GM18508 (cell line): Measurements from ENCODE around the gene JAKMIP2.
"Not testable (repeated sequence)": the region's sequence is repeated elsewhere in the genome, so short reads cannot be mapped to it uniquely, and the experiment has no call there.

Experiments used
- ATAC-seq: cut with Tn5 transposase; IDR thresholded peaks from one replicate; pipeline ENCODE4 v1.9.1; 2021; ENCODE audit warnings: moderate number of reproducible peaks; ENCODE audit not compliant: insufficient read depth, unreplicated experiment

The JAKMIP2 gene

GRCh38 chr5:147668385-147668784 is 114.1 kb downstream of the JAKMIP2 start:
- no peak for ATAC-seq

DNA sequence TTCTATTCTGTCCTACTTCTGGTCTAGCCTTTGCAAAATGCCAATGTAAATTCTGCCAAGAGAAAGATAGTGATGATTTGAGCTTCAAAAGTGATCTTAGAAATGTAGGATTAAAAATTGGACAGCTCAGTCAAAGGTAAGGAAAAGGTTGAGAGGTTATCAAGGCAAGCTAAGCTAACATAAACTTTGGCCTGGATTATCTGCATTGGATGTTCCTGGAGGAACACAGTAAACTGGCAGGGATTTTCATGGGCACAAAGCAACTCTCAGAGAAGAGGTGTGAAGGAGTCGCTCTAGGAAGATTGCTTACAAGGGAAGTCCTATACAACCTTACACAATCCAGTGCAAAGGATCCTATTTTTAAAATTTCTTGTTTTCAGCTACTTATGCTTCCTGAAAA is 115.2 kb downstream of the JAKMIP2 start:
- ATAC-seq = no peak

DNA sequence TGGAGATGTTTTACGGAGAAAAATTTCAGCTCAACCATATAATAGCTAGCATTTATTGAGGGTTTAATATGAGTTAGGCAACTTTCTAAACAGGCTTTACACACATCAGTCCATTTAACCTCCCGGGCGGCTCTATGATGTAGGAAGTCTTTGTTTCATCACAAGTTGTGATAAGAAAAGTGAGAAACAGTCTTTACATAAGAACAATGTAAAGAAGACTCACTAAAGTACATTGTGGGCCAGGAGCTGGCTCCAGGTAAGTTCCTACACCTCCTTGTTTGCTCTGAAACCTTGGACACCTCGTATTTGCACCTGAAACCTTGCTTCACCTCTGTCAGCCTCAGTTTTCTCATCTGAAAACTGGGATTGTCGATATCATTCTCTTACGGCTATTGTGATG is 116.1 kb downstream of the JAKMIP2 start:
- no peak for ATAC-seq

DNA sequence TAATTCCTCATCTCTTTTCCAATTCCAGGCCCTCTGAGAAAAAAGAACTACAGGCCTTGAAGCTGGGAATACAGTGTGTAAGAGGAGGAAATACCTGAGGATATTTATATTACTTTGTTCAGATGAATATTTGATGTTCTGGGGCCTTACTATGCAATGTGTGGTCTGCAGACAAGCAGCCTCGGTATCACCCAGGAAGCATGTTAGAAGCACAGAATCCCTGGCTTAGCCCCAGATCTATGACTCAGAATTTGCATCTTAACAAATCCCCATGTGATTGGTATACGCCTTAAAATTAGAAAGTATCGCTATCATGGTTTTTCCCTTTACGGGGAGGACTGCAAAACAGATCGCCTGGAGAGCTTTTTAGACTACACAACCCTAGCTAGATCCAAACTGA is 121.0 kb downstream of the JAKMIP2 start:
- no peak for ATAC-seq

GRCh38 chr5:147659166-147659929 is 123.2 kb downstream of the JAKMIP2 start:
- no peak for ATAC-seq

DNA sequence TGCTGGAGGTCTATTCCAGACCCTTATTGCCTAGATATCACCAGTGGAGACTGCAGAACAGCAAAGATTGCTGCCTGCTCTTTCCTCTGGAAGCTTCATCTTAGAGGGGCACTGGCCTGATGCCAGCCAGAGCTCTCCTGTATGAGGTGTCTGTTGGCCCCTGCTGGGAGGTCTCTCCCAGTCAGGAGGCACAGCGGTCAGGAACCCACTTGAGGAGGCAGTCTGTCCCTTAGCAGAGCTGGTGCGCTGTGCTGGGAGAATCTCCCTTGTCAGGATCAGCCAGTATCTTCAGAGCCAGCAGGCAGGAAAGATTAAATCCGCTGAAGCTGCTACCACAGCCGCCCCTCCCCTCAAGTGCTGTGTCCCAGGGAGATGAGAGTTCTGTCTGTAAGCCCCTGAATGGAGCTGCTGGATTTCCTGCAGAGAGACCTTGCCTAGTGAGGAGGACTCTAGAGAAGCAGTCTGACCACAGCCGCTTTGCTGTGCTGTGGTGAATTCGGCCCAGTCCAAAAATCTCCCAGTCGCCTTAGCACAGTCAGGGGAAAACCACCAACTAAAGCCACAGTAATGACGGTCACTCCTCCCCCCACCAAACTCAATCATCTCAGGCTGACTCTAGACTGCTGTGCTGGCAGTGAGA is 124.1 kb downstream of the JAKMIP2 start:
- ATAC-seq = no peak

GRCh38 chr5:147648597-147648996 is 133.9 kb downstream of the JAKMIP2 start:
- ATAC-seq = no peak

DNA sequence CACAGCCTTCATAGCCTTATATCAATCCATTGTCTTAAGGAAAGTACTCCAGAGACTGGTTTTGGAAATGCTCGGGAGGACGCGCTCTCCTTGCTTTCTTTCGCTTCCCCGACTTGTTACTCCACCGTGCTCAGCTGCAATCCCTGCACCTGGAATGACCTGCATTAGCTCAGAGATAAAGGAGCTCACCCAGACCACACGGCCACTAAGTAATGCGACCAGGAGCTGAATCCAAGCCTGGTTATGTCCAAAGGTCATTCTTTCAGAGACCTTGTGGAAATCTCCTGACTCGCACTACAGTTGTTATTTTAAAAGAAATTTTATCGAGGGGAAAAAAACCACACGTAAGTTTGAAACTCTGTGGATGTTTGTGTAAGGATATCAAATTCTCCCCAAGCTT is 137.3 kb downstream of the JAKMIP2 start:
- no peak for ATAC-seq

GRCh38 chr5:147644460-147644859 is 138.1 kb downstream of the JAKMIP2 start:
- ATAC-seq = no peak

GRCh38 chr5:147643142-147643541 is 139.4 kb downstream of the JAKMIP2 start:
- ATAC-seq = no peak

DNA sequence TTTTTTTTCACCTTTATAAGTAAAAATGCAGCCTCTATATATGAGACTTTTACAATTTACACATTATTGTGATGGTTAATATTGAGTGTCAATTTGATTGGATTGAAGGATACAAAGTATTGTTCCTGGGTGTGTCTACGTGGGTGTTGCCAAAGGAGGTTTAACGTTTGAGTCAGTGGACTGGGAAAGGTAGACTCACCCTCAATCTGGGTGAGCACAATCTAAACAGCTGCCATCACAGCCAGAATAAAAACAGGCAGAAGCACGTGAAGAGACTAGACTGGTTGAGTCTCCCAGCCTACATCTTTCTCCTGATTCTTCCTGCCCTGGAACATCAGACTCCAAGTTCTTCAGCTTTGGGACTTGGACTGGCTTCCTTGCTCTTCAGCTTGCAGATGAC is 139.9 kb downstream of the JAKMIP2 start:
- no peak for ATAC-seq

DNA sequence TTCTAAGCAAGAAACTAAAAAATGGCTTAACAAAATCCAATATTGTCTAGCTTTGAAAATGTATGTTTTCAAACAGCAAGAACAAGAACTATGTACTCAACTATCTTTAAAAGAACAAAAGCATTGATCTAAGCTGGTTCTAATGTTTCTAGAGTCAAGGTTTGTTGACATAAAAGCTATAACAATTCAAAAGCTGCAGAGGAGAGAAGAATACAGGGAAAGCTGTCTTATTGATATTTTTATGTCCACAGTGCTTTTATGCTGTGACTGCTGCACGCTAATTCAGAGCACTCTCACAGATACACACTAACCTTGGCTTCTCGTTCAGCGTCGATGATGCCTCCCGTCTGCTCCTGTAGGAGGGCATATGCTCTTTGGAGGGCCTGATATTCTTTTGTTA is 143.2 kb downstream of the JAKMIP2 start:
- no peak for ATAC-seq

- no peak for ATAC-seq
Measured at GRCh38 chr5:147636729-147636984, 145.9 kb downstream of the JAKMIP2 start.

DNA sequence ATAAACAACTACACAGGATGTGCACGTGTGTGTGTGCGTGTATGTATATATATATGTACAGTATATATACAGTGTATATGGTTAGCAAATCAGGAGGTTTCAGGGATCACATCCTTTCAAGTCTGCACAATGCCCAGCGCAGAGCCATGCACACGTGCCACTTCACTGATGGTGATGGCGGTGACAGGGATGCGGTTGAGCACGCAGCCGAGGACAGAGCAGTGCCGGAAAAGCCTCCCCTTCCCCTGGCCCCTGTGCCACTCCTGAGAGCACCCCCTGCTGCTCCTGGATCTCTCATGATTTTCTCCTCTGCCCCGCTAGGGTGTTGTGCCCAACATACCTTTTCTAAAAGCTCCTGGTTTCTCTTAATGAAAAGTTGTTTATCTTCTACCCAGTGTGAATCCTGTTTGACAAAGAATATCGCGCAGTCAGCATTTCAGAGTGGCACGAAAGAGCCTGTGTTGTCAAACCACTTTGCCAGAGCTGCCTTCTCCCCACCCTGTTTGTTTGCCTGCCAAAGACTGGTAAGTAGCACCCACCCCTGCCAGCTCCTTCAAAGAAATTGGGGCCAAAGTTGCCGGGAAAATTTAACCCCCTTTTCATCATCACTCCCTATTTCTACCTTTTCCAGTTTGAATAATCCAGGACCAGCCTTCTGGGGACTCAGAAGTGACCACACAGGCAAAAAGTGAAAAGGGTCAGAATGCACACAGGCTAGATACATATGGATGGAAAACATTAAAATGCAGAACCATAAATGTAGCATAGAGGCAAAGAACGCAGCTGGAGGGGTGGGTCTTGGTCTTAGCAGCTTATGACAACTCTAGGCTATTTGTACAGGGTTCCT is 146.4 kb downstream of the JAKMIP2 start:
- no peak for ATAC-seq

GRCh38 chr5:147635439-147635838 is 147.1 kb downstream of the JAKMIP2 start:
- ATAC-seq = not testable (repeated sequence)

- no peak for ATAC-seq
Measured at GRCh38 chr5:147633173-147633572, 149.4 kb downstream of the JAKMIP2 start.

- ATAC-seq = no peak
Measured at GRCh38 chr5:147631428-147632003, 151.0 kb downstream of the JAKMIP2 start.

DNA sequence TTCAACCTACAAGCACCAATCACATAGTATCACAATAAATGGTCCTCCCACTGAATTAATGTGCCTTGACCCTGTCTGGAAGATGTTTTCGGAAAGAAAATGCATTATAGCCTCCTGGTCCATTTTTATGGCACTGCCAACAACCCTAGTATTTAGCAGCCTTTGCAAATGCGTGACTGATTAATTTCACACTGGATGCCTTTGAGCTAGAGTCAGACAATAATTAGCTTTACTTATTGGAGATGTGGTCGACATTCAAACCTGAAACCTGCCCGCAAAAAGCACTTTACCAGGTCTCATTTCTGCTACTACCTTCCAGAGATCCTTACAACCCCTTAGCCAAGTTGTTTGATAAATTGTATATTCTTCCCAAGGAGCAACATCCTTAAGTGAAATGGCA is 153.3 kb downstream of the JAKMIP2 start:
- ATAC-seq = no peak

DNA sequence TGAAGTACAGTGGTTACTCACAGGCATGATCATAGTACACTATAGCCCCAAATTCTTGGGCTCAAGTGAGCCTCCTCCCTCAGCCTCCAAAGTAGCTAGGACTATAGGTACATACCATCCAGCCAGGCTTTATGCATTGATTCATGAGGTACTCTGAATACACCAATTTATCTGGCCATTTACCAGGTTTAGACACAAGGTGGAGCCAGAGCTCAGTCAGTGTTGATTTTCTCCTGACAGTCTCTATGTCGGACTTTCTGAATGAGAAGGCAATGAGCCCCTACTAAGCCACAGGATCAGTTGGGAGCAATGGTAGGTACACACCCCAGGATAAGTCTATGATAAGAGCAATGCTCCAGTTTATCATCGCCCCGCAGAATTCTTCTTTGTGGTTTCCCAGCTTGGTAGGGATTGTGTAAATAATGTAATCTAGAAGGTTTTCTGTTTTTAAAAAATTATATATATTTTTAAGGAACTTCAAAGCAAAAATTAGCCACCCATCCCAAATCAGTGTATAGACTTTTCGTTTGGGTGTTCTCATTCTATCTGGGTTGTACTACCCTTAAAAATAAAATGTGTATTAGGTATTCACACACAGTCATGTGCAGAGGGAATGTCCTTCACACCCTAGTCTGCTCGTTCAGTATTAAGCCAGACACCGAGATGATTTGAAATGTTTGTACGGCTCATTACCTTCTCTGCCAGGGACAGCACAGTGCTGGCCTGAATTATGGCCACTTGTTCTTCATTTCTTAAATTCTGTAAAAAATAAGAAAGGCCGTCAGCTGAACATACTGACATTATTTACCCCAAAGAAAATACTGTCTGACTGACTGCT is 154.3 kb downstream of the JAKMIP2 start:
- peak; percentile 83 for ATAC-seq

DNA sequence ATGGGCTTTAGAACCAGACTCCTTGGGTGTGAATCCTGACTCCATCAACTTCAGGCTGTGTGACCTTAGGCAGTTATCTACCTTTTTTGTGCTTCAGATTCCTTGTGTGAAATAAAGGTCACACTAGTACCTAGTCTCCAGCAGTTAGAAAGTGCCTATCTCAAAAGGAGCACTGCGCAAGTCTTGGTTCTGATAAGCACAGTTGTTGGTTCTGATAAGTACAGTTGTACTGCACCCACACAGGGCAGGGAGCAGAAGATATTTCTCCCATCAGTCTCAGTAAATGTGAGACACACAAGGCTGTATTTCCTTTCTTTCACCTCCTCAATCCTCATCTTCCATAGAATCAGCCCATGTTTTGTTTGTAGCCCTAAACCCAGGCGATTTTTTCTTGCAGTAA is 156.1 kb downstream of the JAKMIP2 start:
- ATAC-seq = no peak
